K562 (cell line): ENCODE data around the gene ABHD16A. TPM values are rescaled to one million over a fixed set of nuclear protein-coding genes. Genes with fewer than 3 reads are reported as not detected.

ENCODE experiments used
- ATAC-seq: fragments of 200-7000 bp; cut with Tn5 transposase; 3 replicates; pipeline ENCODE4 v1.9.1; 2020; ENCODE audit warnings: moderate library complexity
- BruUV-seq: library from RNA; stranded (reverse); fragments of 400-500 nt; replicated peaks from 2 replicates; lab custom pipeline; 2021; lab: Mats Ljungman, UMichigan
- CTCF ChIA-PET: fragments of 300-600 bp; formaldehyde crosslinking; extraction: SDS; loops from one replicate; lab custom pipeline; 2021; ENCODE audit warnings: low intra/inter-chr PET ratio; lab: Yijun Ruan, JAX
- POLR2A ChIA-PET: fragments of 300-600, 350-650 bp; sonication (Branson Sonifier 250); formaldehyde crosslinking; extraction: SDS; loops from one replicate; lab custom pipeline; 2021; ENCODE audit warnings: antibody characterized with exemption, inconsistent platforms; lab: Yijun Ruan, JAX
- DNase-seq, 4 experiments: peaks; one replicate each; pipeline versions ENCODE4 v3.0.0 to v3.0.0-alpha.2; 2011 to 2018; ENCODE audit warnings: low spot score in 3 of 4, mixed read lengths in 3 of 4; ENCODE audit errors: extremely low read depth in 1 of 4
- FAIRE-seq: peaks from 2 replicates; lab custom pipeline; 2011; peaks lifted over from hg19 to GRCh38; lab: Jason Lieb, UNC
- H2AFZ ChIP-seq: 2 replicates; pipeline ENCODE4 v1.6.0; 2011; ENCODE audit warnings: low read depth, low read length, control low read depth, inconsistent platforms
- H3K27ac ChIP-seq: fragments of 200-600 bp; 3 replicates; pipeline ENCODE4 v1.8.0; 2011; ENCODE audit warnings: low read depth, mild to moderate bottlenecking, control low read depth, inconsistent platforms, low read length, moderate library complexity, mixed read lengths; ENCODE audit errors: extremely low read depth
- H3K27me3 ChIP-seq, 2 experiments: fragments of 300-600 bp in 1 of 2; 2 replicates in 1 of 2; 3 replicates in 1 of 2; pipeline versions ENCODE4 v1.6.0 to v1.8.0; 2011; ENCODE audit warnings: inconsistent platforms in 2 of 2, low read length in 2 of 2, mild to moderate bottlenecking in 1 of 2, mixed read lengths in 1 of 2, moderate library complexity in 1 of 2; ENCODE audit not compliant: control insufficient read depth in 2 of 2, insufficient read depth in 2 of 2
- H3K36me3 ChIP-seq: fragments of 300-600 bp; 3 replicates; pipeline ENCODE4 v1.8.0; 2011; ENCODE audit warnings: mild to moderate bottlenecking, low read length, inconsistent platforms; ENCODE audit not compliant: control insufficient read depth, insufficient read depth
- H3K4me1 ChIP-seq, 2 experiments: fragments of 200-600 bp in 1 of 2; replicated peaks in 1 of 2; 2 replicates in 1 of 2; 3 replicates in 1 of 2; pipeline versions ENCODE4 v1.5.1 to v1.8.0; 2011; ENCODE audit warnings: inconsistent platforms in 2 of 2, low read length in 2 of 2, mild to moderate bottlenecking in 1 of 2, mixed read lengths in 1 of 2, moderate library complexity in 1 of 2; ENCODE audit not compliant: control insufficient read depth in 2 of 2, insufficient read depth in 2 of 2
- H3K4me2 ChIP-seq: 2 replicates; pipeline ENCODE4 v1.6.1; 2011; ENCODE audit warnings: low read length, control low read depth, inconsistent platforms, mixed read lengths; ENCODE audit not compliant: insufficient read depth
- H3K4me3 ChIP-seq: fragments of 200-600 bp; sonication (generic), shearing (Covaris generic); 2 replicates; pipeline ENCODE4 v1.5.1; 2016; ENCODE audit warnings: control low read depth, inconsistent platforms
- H3K79me2 ChIP-seq: fragments of 200-600 bp; 3 replicates; pipeline ENCODE4 v1.8.0; 2011; ENCODE audit warnings: low read length, inconsistent platforms; ENCODE audit not compliant: control insufficient read depth, insufficient read depth
- H3K9ac ChIP-seq, 2 experiments: 2 replicates each; pipeline versions ENCODE4 v1.6.0 to v1.6.1; 2011; ENCODE audit warnings: low read depth in 2 of 2, low read length in 2 of 2, control low read depth in 1 of 2, inconsistent platforms in 1 of 2, mild to moderate bottlenecking in 1 of 2, mixed read lengths in 1 of 2; ENCODE audit not compliant: insufficient read depth in 1 of 2
- H3K9me1 ChIP-seq: one replicate; pipeline ENCODE4 v1.6.0; 2011; ENCODE audit warnings: inconsistent platforms, mild to moderate bottlenecking, low read length, moderate library complexity; ENCODE audit not compliant: control insufficient read depth, insufficient read depth
- H3K9me3 ChIP-seq: replicated peaks from 2 replicates; pipeline ENCODE4 v1.5.1; 2011; ENCODE audit warnings: low read depth, low read length, inconsistent platforms; ENCODE audit not compliant: control insufficient read depth, insufficient read depth
- H4K20me1 ChIP-seq: replicated peaks from 2 replicates; pipeline ENCODE4 v1.6.1; 2011; ENCODE audit warnings: low read length, inconsistent platforms, mixed read lengths; ENCODE audit not compliant: control insufficient read depth, insufficient read depth
- ATF1 ChIP-seq, 2 experiments: fragments of 450-650 bp in 1 of 2; IDR thresholded peaks; 2 replicates each; pipeline ENCODE4 v1.6.1; 2016; ENCODE audit warnings: missing compliant biosample characterization in 1 of 2, missing genetic modification characterization in 1 of 2
- CC2D1A ChIP-seq: fragments of 450-650 bp; IDR thresholded peaks from 2 replicates; pipeline ENCODE4 v1.6.1; 2017; ENCODE audit warnings: mild to moderate bottlenecking
- COPS2 ChIP-seq: fragments of 450-650 bp; conservative IDR thresholded peaks from 2 replicates; pipeline ENCODE4 v1.6.1; 2016; ENCODE audit warnings: mild to moderate bottlenecking, moderate library complexity
- E2F3 ChIP-seq: fragments of 250-450 bp; sonication (Bioruptor Pico); IDR thresholded peaks from 2 replicates; pipeline ENCODE4 v1.4.0; 2020; ENCODE audit warnings: mild to moderate bottlenecking
- GTF2F1 ChIP-seq: IDR thresholded peaks from 2 replicates; pipeline ENCODE4 v1.6.1; 2011; ENCODE audit warnings: low read depth, low read length, improper control_type of control experiment
- JUNB ChIP-seq: fragments of 450-650 bp; formaldehyde crosslinking; conservative IDR thresholded peaks from 2 replicates; pipeline ENCODE4 v1.4.0; 2020; ENCODE audit warnings: mild to moderate bottlenecking
- MCM5 ChIP-seq: fragments of 450-650 bp; IDR thresholded peaks from 2 replicates; pipeline ENCODE4 v1.6.1; 2016; ENCODE audit warnings: low read depth
- MECOM ChIP-seq: fragments of 250-450 bp; sonication (Bioruptor Pico); IDR thresholded peaks from 2 replicates; pipeline ENCODE4 v1.8.0; 2022; ENCODE audit warnings: inconsistent platforms
- POLR2B ChIP-seq: fragments of 450-650 bp; IDR thresholded peaks from 2 replicates; pipeline ENCODE4 v1.6.1; 2018; ENCODE audit warnings: low read depth; ENCODE audit not compliant: partially characterized antibody
- RBM39 ChIP-seq: fragments of 200-400 bp; formaldehyde crosslinking; optimal IDR thresholded peaks from 2 replicates; pipeline ENCODE3; 2018; ENCODE audit warnings: low read depth, low read length
- RFX7 ChIP-seq: fragments of 250-450 bp; sonication (Bioruptor Pico); IDR thresholded peaks from 2 replicates; pipeline ENCODE4 v1.5.1; 2021; ENCODE audit warnings: mild to moderate bottlenecking
- SLC30A9 ChIP-seq: fragments of 250-450 bp; sonication (Bioruptor Pico); IDR thresholded peaks from 2 replicates; pipeline ENCODE4 v1.8.0; 2022; ENCODE audit warnings: mild to moderate bottlenecking, moderate library complexity
- SMARCA4 ChIP-seq: fragments of 450-650 bp; IDR thresholded peaks from 2 replicates; pipeline ENCODE4 v1.6.1; 2016
- SOX6 ChIP-seq: fragments of 450-650 bp; IDR thresholded peaks from 2 replicates; pipeline ENCODE4 v1.6.1; 2014; ENCODE audit warnings: mild to moderate bottlenecking
- TBL1XR1 ChIP-seq, 2 experiments: IDR thresholded peaks; 2 replicates each; pipeline ENCODE4 v1.6.1; 2012; ENCODE audit warnings: improper control_type of control experiment in 2 of 2, low read length in 2 of 2, mild to moderate bottlenecking in 1 of 2
- WGBS: fragments of 100-300 bp; shearing (Covaris generic); methylation state at CpG from one replicate; pipeline ENCODE4 v1.1.6; 2016; ENCODE audit warnings: low coverage, mixed read lengths; ENCODE audit not compliant: insufficient coverage; ENCODE audit errors: missing lambda C conversion rate; 5-methylcytosine and 5-hydroxymethylcytosine counted together
- in situ Hi-C: fragments of 300-500 bp; cut with MboI; formaldehyde crosslinking; loops from 4 replicates; pipeline ENCODE4 v1.15.0; 2018; ENCODE audit warnings: inconsistent platforms, mixed read lengths
- intact Hi-C: fragments of 100-400 bp; cut with micrococcal nuclease; formaldehyde crosslinking; loops from 2 replicates; pipeline ENCODE4 v1.14.2; 2022
- polyA plus RNA-seq, 8 experiments: library from polyadenylated mRNA; depleted of rRNA in 4 of 8; stranded (reverse) in 5 of 8; unstranded in 3 of 8; fragments of >200 nt; fragmentation: Nextera tagmentation in 2 of 8; fragmentation: Illumina TruSeq in 1 of 8; extraction: Ambion mirVana in 2 of 8; extraction: Trizol in 1 of 8; gene quantifications; 2 replicates each; pipeline versions ENCODE4 v1.2.1 to v1.2.3, GENCODE V29; 2011 to 2014; ENCODE audit warnings: inconsistent platforms in 1 of 8, missing spikeins in 1 of 8
- total RNA-seq, 7 experiments: library from RNA; depleted of rRNA in 6 of 7; stranded (reverse); fragments of >200 nt in 6 of 7; fragmentation: Illumina TruSeq in 2 of 7; extraction: Trizol in 2 of 7; gene quantifications; 2 replicates each; pipeline versions ENCODE4 v1.2.1 to v1.2.3, GENCODE V29; 2011 to 2021; ENCODE audit warnings: low replicate concordance in 1 of 7
- TF ChIP-seq, protein P1 (sequence below): IDR thresholded peaks from 2 replicates; pipeline ENCODE4 v1.6.1; 2016; ENCODE audit warnings: missing genetic modification characterization, missing compliant biosample characterization
- TF ChIP-seq, protein P2 (sequence below): fragments of 450-650 bp; IDR thresholded peaks from 2 replicates; pipeline ENCODE4 v1.7.0; 2016; ENCODE audit warnings: borderline replicate concordance
- TF ChIP-seq, protein P3 (sequence below): sonication (generic); formaldehyde crosslinking; IDR thresholded peaks from 2 replicates; pipeline ENCODE4 v1.8.1; 2023; ENCODE audit warnings: mild to moderate bottlenecking, missing genetic modification reagents
- TF ChIP-seq, protein P4 (sequence below): fragments of 250-450 bp; sonication (Bioruptor Pico); IDR thresholded peaks from 2 replicates; pipeline ENCODE4 v1.8.0; 2022; ENCODE audit warnings: moderate library complexity, mild to moderate bottlenecking, inconsistent platforms

The ABHD16A gene
- total and polyA plus RNA-seq, 9 of the 15 experiments (the other 6 are each of a cell fraction or from before 2014, with no cell fraction given), result 25.8 to 120 (median 81.6) TPM

DNA sequence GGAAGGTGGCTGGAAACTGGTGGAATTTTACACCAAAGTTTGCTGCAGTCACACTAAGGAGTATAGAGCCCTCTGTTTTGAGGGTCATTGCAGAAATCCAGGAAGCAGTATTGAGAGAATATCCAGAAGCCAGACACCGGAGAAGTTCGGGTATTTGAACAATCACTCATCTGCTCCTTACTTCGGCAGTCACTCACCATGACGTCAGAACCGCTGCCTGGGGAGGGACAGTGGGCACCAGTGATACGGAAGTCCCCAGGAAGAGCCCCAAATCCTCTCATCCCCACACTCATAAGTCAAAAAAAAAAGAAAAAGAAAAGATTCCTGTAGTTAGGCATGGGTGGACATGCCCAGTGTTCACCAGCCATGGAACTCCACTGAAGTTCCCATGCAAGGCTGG, 26.2 kb downstream of the ABHD16A start:
- ChIA-PET POLR2A (interaction anchor here (1.9 to 2.5 kb wide), 3 partner anchors 12 to 17 kb away, joined by 8 to 33 read pairs (median 14); partner anchors contain the start of genes CSNK2B and GPANK1), CTCF (interaction anchor here (0.5 kb wide), 1 partner anchor 11 kb away, joined by 5 read pairs; the partner anchor contains the start of gene CSNK2B)
- H3K79me2 ChIP-seq, result no peaks in the 10 kb centered on the region
- H4K20me1 ChIP-seq, result no peaks in the 10 kb centered on the region
- H3K27me3 ChIP-seq, result no peaks in the 10 kb centered on the region
- peak; percentile 29 for FAIRE-seq
- H3K9me1 ChIP-seq, result no peaks in the 10 kb centered on the region
- H3K36me3 ChIP-seq, result peaks cover 21% of the 10 kb centered on the region
- peak overlapping the region; percentile 16 to 70; a peak in 2 of 4 replicates for H3K9ac ChIP-seq
- no peak overlapping the region for H3K27ac ChIP-seq
- intact Hi-C loops (no loop called here), in situ Hi-C loops (no loop called here)
- peak overlapping the region; percentile 39 for H3K4me2 ChIP-seq
- H3K4me1 ChIP-seq, result peaks cover 9 to 12% of the 10 kb centered on the region in 2 experiments
- no peaks in the 10 kb centered on the region for H3K9me3 ChIP-seq
- DNase-seq, result peak in 3 of 4 experiments; percentile 53 to 73 (median 71)
- no TSS peak for BruUV-seq
- peak; percentile 38 for ATAC-seq
- WGBS, result 6% methylated on average over 6 of the region's 6 CpGs
- peak overlapping the region; percentile 79 for H2AFZ ChIP-seq
- H3K4me3 ChIP-seq, result no peak overlapping the region
- TF ChIP-seq SLC30A9 (CRISPR knock-in tag) (no peak), SOX6 (no peak), COPS2 (no peak), MECOM (no peak), MCM5 (no peak), JUNB (no peak; the same call in 1 of the 2 replicates), SMARCA4 (peak; percentile 55; the same call in 1 of the 2 replicates), TBL1XR1 (IDR thresholded peaks at IDR 0.05; ENCODE audit: low read length in 2 of 2) (no peak; a peak in 1 of 4 replicates), ATF1 (CRISPR knock-in tag; IDR thresholded peaks at IDR 0.05) (no peak), ATF1 (tag; IDR thresholded peaks at IDR 0.05) (peak; percentile 93), GTF2F1 (no peak), CC2D1A (0 out of 2 replicates have a peak, but pooled peaks have one; percentile 31), RBM39 (peak; percentile 11), E2F3 (0 out of 2 replicates have a peak, but pooled peaks have one; percentile 17), RFX7 (no peak), POLR2B (no peak)
- TF ChIP-seq, protein P1, sequence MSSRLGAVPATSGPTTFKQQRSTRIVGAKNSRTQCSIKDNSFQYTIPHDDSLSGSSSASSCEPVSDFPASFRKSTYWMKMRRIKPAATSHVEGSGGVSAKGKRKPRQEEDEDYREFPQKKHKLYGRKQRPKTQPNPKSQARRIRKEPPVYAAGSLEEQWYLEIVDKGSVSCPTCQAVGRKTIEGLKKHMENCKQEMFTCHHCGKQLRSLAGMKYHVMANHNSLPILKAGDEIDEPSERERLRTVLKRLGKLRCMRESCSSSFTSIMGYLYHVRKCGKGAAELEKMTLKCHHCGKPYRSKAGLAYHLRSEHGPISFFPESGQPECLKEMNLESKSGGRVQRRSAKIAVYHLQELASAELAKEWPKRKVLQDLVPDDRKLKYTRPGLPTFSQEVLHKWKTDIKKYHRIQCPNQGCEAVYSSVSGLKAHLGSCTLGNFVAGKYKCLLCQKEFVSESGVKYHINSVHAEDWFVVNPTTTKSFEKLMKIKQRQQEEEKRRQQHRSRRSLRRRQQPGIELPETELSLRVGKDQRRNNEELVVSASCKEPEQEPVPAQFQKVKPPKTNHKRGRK (tag), result no peak
- TF ChIP-seq, protein P2, sequence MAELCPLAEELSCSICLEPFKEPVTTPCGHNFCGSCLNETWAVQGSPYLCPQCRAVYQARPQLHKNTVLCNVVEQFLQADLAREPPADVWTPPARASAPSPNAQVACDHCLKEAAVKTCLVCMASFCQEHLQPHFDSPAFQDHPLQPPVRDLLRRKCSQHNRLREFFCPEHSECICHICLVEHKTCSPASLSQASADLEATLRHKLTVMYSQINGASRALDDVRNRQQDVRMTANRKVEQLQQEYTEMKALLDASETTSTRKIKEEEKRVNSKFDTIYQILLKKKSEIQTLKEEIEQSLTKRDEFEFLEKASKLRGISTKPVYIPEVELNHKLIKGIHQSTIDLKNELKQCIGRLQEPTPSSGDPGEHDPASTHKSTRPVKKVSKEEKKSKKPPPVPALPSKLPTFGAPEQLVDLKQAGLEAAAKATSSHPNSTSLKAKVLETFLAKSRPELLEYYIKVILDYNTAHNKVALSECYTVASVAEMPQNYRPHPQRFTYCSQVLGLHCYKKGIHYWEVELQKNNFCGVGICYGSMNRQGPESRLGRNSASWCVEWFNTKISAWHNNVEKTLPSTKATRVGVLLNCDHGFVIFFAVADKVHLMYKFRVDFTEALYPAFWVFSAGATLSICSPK, result no peak
- TF ChIP-seq, protein P3, sequence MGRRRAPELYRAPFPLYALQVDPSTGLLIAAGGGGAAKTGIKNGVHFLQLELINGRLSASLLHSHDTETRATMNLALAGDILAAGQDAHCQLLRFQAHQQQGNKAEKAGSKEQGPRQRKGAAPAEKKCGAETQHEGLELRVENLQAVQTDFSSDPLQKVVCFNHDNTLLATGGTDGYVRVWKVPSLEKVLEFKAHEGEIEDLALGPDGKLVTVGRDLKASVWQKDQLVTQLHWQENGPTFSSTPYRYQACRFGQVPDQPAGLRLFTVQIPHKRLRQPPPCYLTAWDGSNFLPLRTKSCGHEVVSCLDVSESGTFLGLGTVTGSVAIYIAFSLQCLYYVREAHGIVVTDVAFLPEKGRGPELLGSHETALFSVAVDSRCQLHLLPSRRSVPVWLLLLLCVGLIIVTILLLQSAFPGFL (CRISPR knock-in tag), result no peak
- TF ChIP-seq, protein P4, sequence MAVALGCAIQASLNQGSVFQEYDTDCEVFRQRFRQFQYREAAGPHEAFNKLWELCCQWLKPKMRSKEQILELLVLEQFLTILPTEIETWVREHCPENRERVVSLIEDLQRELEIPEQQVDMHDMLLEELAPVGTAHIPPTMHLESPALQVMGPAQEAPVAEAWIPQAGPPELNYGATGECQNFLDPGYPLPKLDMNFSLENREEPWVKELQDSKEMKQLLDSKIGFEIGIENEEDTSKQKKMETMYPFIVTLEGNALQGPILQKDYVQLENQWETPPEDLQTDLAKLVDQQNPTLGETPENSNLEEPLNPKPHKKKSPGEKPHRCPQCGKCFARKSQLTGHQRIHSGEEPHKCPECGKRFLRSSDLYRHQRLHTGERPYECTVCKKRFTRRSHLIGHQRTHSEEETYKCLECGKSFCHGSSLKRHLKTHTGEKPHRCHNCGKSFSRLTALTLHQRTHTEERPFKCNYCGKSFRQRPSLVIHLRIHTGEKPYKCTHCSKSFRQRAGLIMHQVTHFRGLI (CRISPR knock-in tag), result 0 out of 2 replicates have a peak, but pooled peaks have one; percentile 43
